Measurements from ENCODE around the gene ARHGDIG. TPM values are rescaled to one million over a fixed set of nuclear protein-coding genes. Genes with fewer than 3 reads are reported as not detected.

The ARHGDIG gene
- total and polyA plus RNA-seq, 9 of the 15 experiments (the other 6 are each of a cell fraction or from before 2014, with no cell fraction given), result 0.36 to 2.5 (median 0.64) TPM; not detected in 2

DNA sequence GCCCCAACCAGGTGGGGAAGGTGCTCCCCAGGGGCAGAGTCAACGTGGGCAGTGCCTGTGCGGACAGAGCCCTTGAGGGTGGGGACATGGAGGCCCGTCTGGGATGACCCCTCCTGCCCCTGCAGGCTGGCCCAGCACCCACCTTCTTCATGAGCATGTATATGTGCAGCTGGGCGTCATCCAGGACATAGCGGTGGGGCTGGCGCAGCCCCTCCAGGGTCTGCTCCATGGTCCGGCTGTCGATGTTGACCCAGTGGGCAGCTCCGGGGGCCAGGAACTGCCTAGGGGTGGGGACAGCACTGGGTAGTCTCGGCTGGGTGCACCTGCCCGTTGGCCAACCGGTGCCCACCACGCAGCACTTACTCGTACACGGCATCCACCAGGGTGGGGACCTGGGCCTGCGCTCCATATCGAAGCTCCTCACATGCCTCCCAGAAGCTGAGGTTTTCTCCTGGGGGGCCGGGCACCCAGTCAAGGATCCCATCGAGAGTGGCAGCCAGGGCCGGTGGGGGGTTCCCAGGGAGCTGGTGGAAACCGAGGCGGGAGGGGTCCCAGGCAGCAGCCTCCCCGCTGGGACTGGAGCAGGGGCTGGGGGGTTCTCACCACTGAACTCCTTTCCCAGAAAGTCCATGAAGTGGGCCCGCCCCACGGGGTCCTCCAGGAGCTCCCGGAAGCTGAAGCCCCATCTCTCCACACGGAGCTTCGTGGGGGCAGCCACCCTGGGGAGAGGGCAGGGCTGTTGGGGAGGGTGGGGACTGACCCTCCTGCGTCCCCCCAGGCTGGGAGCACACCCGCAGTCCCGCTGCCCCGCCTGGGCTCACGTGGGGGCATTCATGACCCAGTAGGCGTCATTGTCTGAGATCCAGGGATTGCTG, 9.8 kb upstream of the ARHGDIG start (continued):
- TF ChIP-seq, protein P1, sequence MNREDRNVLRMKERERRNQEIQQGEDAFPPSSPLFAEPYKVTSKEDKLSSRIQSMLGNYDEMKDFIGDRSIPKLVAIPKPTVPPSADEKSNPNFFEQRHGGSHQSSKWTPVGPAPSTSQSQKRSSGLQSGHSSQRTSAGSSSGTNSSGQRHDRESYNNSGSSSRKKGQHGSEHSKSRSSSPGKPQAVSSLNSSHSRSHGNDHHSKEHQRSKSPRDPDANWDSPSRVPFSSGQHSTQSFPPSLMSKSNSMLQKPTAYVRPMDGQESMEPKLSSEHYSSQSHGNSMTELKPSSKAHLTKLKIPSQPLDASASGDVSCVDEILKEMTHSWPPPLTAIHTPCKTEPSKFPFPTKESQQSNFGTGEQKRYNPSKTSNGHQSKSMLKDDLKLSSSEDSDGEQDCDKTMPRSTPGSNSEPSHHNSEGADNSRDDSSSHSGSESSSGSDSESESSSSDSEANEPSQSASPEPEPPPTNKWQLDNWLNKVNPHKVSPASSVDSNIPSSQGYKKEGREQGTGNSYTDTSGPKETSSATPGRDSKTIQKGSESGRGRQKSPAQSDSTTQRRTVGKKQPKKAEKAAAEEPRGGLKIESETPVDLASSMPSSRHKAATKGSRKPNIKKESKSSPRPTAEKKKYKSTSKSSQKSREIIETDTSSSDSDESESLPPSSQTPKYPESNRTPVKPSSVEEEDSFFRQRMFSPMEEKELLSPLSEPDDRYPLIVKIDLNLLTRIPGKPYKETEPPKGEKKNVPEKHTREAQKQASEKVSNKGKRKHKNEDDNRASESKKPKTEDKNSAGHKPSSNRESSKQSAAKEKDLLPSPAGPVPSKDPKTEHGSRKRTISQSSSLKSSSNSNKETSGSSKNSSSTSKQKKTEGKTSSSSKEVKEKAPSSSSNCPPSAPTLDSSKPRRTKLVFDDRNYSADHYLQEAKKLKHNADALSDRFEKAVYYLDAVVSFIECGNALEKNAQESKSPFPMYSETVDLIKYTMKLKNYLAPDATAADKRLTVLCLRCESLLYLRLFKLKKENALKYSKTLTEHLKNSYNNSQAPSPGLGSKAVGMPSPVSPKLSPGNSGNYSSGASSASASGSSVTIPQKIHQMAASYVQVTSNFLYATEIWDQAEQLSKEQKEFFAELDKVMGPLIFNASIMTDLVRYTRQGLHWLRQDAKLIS (CRISPR knock-in tag; IDR thresholded peaks at IDR 0.05), result no peak
- no peak for TF ChIP-seq HMG20A (CRISPR knock-in tag; conservative IDR thresholded peaks at IDR 0.05)
- TF ChIP-seq CHD1 (IDR thresholded peaks at IDR 0.05; ENCODE audit: low read length), result no peak
- TF ChIP-seq, protein P2, sequence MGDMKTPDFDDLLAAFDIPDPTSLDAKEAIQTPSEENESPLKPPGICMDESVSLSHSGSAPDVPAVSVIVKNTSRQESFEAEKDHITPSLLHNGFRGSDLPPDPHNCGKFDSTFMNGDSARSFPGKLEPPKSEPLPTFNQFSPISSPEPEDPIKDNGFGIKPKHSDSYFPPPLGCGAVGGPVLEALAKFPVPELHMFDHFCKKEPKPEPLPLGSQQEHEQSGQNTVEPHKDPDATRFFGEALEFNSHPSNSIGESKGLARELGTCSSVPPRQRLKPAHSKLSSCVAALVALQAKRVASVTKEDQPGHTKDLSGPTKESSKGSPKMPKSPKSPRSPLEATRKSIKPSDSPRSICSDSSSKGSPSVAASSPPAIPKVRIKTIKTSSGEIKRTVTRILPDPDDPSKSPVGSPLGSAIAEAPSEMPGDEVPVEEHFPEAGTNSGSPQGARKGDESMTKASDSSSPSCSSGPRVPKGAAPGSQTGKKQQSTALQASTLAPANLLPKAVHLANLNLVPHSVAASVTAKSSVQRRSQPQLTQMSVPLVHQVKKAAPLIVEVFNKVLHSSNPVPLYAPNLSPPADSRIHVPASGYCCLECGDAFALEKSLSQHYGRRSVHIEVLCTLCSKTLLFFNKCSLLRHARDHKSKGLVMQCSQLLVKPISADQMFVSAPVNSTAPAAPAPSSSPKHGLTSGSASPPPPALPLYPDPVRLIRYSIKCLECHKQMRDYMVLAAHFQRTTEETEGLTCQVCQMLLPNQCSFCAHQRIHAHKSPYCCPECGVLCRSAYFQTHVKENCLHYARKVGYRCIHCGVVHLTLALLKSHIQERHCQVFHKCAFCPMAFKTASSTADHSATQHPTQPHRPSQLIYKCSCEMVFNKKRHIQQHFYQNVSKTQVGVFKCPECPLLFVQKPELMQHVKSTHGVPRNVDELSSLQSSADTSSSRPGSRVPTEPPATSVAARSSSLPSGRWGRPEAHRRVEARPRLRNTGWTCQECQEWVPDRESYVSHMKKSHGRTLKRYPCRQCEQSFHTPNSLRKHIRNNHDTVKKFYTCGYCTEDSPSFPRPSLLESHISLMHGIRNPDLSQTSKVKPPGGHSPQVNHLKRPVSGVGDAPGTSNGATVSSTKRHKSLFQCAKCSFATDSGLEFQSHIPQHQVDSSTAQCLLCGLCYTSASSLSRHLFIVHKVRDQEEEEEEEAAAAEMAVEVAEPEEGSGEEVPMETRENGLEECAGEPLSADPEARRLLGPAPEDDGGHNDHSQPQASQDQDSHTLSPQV (IDR thresholded peaks at IDR 0.05), result no peak
- TF ChIP-seq ZNF75A (CRISPR knock-in tag; IDR thresholded peaks at IDR 0.05), result no peak
- no peak for TF ChIP-seq ZSCAN32 (CRISPR knock-in tag; IDR thresholded peaks at IDR 0.05)
- no peak for TF ChIP-seq CBX1 (IDR thresholded peaks at IDR 0.05; ENCODE audit: low read depth)
- TF ChIP-seq ZSCAN29 (IDR thresholded peaks at IDR 0.05), result no peak
- no peak for TF ChIP-seq FOXK2 (conservative IDR thresholded peaks at IDR 0.05 in 1 of 2, IDR thresholded peaks at IDR 0.05 in 1 of 2; ENCODE audit: low read depth in 2 of 2)
- no peak for TF ChIP-seq ZNF764 (CRISPR knock-in tag; IDR thresholded peaks at IDR 0.05; ENCODE audit: low read depth)
- TF ChIP-seq ZNF586 (CRISPR knock-in tag; conservative IDR thresholded peaks at IDR 0.05), result no peak
- TF ChIP-seq, protein P3, sequence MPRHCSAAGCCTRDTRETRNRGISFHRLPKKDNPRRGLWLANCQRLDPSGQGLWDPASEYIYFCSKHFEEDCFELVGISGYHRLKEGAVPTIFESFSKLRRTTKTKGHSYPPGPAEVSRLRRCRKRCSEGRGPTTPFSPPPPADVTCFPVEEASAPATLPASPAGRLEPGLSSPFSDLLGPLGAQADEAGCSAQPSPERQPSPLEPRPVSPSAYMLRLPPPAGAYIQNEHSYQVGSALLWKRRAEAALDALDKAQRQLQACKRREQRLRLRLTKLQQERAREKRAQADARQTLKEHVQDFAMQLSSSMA (CRISPR knock-in tag; IDR thresholded peaks at IDR 0.05), result no peak
- no peak for TF ChIP-seq CBFB (CRISPR knock-in tag; IDR thresholded peaks at IDR 0.05)
- no peak for TF ChIP-seq SNIP1 (IDR thresholded peaks at IDR 0.05; ENCODE audit: low read depth)
